ENCODE results near the gene STAC3.

DNA sequence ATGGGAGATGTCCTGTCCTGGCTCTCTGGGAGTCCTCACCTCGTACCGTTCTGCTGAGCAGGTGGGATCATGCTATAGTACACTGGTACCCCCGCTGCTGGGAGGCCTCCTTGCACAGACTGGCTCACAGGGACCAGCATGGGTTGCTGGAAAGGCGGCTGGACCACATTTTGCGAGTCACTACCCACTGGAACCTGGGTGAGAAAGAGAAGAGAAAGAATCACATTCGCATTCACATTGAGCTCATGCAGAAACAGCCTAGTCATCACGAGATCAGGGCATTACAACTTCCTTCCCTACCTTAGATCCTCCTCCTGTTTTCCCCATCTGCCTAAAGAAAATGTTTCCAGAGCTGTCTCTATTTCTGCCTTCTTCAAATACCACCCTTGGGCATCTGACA is 17.3 kb upstream of the STAC3 start:
- TF ChIP-seq, protein P1, sequence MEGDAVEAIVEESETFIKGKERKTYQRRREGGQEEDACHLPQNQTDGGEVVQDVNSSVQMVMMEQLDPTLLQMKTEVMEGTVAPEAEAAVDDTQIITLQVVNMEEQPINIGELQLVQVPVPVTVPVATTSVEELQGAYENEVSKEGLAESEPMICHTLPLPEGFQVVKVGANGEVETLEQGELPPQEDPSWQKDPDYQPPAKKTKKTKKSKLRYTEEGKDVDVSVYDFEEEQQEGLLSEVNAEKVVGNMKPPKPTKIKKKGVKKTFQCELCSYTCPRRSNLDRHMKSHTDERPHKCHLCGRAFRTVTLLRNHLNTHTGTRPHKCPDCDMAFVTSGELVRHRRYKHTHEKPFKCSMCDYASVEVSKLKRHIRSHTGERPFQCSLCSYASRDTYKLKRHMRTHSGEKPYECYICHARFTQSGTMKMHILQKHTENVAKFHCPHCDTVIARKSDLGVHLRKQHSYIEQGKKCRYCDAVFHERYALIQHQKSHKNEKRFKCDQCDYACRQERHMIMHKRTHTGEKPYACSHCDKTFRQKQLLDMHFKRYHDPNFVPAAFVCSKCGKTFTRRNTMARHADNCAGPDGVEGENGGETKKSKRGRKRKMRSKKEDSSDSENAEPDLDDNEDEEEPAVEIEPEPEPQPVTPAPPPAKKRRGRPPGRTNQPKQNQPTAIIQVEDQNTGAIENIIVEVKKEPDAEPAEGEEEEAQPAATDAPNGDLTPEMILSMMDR (IDR thresholded peaks at IDR 0.05): no peak
- TF ChIP-seq EZH2phosphoT487 (IDR thresholded peaks at IDR 0.05) (no peak), EZH2 (IDR thresholded peaks at IDR 0.05) (no peak)

Measured in neural progenitor cell (in vitro differentiated cells).